HL-60 (cell line): Measurements from ENCODE around the gene TBCCD1.

Source experiments
- CTCF ChIP-seq: IDR thresholded peaks from one replicate; pipeline ENCODE4 v1.5.1; 2011; ENCODE audit warnings: low read length, control low read depth, inconsistent platforms; ENCODE audit not compliant: insufficient read depth
- GABPA ChIP-seq: IDR thresholded peaks from 2 replicates; pipeline ENCODE4 v1.6.1; 2012; ENCODE audit warnings: low read depth
- POLR2AphosphoS5 ChIP-seq: IDR thresholded peaks from 2 replicates; pipeline ENCODE4 v1.6.1; 2012; ENCODE audit warnings: low read depth
- REST ChIP-seq: IDR thresholded peaks from 2 replicates; pipeline ENCODE4 v1.6.1; 2012; ENCODE audit warnings: low read depth; ENCODE audit not compliant: insufficient replicate concordance

GRCh38 chr3:186605078-186605477 lies 37.9 kb upstream of the TBCCD1 start:
- TF ChIP-seq POLR2AphosphoS5 (no peak), CTCF (no peak), REST (no peak), GABPA (no peak)
